H9 (cell line): Measurements from ENCODE around the gene PTPN22. TPM values are rescaled to one million over a fixed set of nuclear protein-coding genes. Genes with fewer than 3 reads are reported as not detected.

Source experiments
- DNase-seq: peaks from one replicate; pipeline ENCODE4 v3.0.0-alpha.2; 2017
- H2AFZ ChIP-seq: one replicate; pipeline ENCODE4 v1.6.1; 2013; ENCODE audit warnings: mild to moderate bottlenecking, low read length, control low read depth, moderate library complexity
- H2AK5ac ChIP-seq: 2 replicates; pipeline ENCODE4 v1.6.1; 2013; ENCODE audit warnings: low read length, control low read depth, mixed read lengths; ENCODE audit not compliant: insufficient read length
- H2BK120ac ChIP-seq: one replicate; pipeline ENCODE4 v1.6.1; 2013; ENCODE audit warnings: low read depth, mild to moderate bottlenecking, low read length, control low read depth, inconsistent platforms; ENCODE audit not compliant: poor library complexity, severe bottlenecking
- H2BK12ac ChIP-seq: 2 replicates; pipeline ENCODE4 v1.6.1; 2013; ENCODE audit warnings: low read length, control low read depth, mixed read lengths, low read depth; ENCODE audit not compliant: insufficient read length
- H2BK15ac ChIP-seq: 2 replicates; pipeline ENCODE4 v1.6.1; 2013; ENCODE audit warnings: low read depth, low read length, control low read depth
- H2BK20ac ChIP-seq: one replicate; pipeline ENCODE4 v1.6.1; 2013; ENCODE audit warnings: low read depth, mild to moderate bottlenecking, low read length, control low read depth, inconsistent platforms; ENCODE audit not compliant: poor library complexity, severe bottlenecking
- H2BK5ac ChIP-seq: 2 replicates; pipeline ENCODE4 v1.6.1; 2013; ENCODE audit warnings: low read length, control low read depth, mixed read lengths; ENCODE audit not compliant: insufficient read length
- H3K14ac ChIP-seq: 2 replicates; pipeline ENCODE4 v1.6.1; 2013; ENCODE audit warnings: low read length, control low read depth; ENCODE audit not compliant: insufficient read depth
- H3K18ac ChIP-seq: 2 replicates; pipeline ENCODE4 v1.6.1; 2013; ENCODE audit warnings: low read depth, mild to moderate bottlenecking, mixed read lengths, low read length, control low read depth; ENCODE audit not compliant: insufficient read length
- H3K23ac ChIP-seq: 2 replicates; pipeline ENCODE4 v1.6.1; 2013; ENCODE audit warnings: low read length, control low read depth, mixed read lengths, low read depth; ENCODE audit not compliant: insufficient read length
- H3K23me2 ChIP-seq: 2 replicates; pipeline ENCODE4 v1.6.1; 2013; ENCODE audit warnings: low read depth, mild to moderate bottlenecking, mixed read lengths, low read length, control low read depth; ENCODE audit not compliant: insufficient read length, poor library complexity, severe bottlenecking
- H3K27ac ChIP-seq: 2 replicates; pipeline ENCODE4 v1.5.1; 2013; ENCODE audit warnings: low read length, control low read depth, mixed read lengths, low read depth; ENCODE audit not compliant: insufficient read length
- H3K27me3 ChIP-seq: 2 replicates; pipeline ENCODE4 v1.6.1; 2013; ENCODE audit warnings: low read length, control low read depth, inconsistent platforms; ENCODE audit not compliant: insufficient read depth
- H3K4ac ChIP-seq: 2 replicates; pipeline ENCODE4 v1.6.1; 2013; ENCODE audit warnings: low read depth, mild to moderate bottlenecking, control low read depth, inconsistent platforms, low read length, moderate library complexity
- H3K4me1 ChIP-seq: 2 replicates; pipeline ENCODE4 v1.6.1; 2013; ENCODE audit warnings: low read length, control low read depth, inconsistent platforms; ENCODE audit not compliant: insufficient read depth
- H3K4me2 ChIP-seq: 2 replicates; pipeline ENCODE4 v1.6.1; 2013; ENCODE audit warnings: low read length, control low read depth, mixed read lengths; ENCODE audit not compliant: insufficient read length, insufficient read depth
- H3K56ac ChIP-seq: 2 replicates; pipeline ENCODE4 v1.6.1; 2013; ENCODE audit warnings: low read depth, mild to moderate bottlenecking, mixed read lengths, low read length, control low read depth; ENCODE audit not compliant: insufficient read length
- H3K79me1 ChIP-seq: 2 replicates; pipeline ENCODE4 v1.6.1; 2013; ENCODE audit warnings: low read depth, mild to moderate bottlenecking, moderate library complexity, low read length, control low read depth, inconsistent platforms; ENCODE audit not compliant: insufficient read depth, poor library complexity, severe bottlenecking
- H3K79me2 ChIP-seq: 2 replicates; pipeline ENCODE4 v1.6.1; 2013; ENCODE audit warnings: low read length, control low read depth, inconsistent platforms; ENCODE audit not compliant: insufficient read depth
- H3K9ac ChIP-seq: 2 replicates; pipeline ENCODE4 v1.6.1; 2013; ENCODE audit warnings: low read length, control low read depth, mixed read lengths; ENCODE audit not compliant: insufficient read length; ENCODE audit errors: extremely low read depth
- H3K9me3 ChIP-seq: one replicate; pipeline ENCODE4 v1.6.1; 2013; ENCODE audit warnings: low read depth, low read length, inconsistent platforms; ENCODE audit not compliant: control insufficient read depth
- H3T11ph ChIP-seq: one replicate; pipeline ENCODE4 v1.6.1; 2013; ENCODE audit warnings: mild to moderate bottlenecking, low read length, control low read depth, inconsistent platforms
- H4K20me1 ChIP-seq: one replicate; pipeline ENCODE4 v1.6.1; 2013; ENCODE audit not compliant: control insufficient read depth, insufficient read length, insufficient read depth
- H4K5ac ChIP-seq: 2 replicates; pipeline ENCODE4 v1.6.1; 2013; ENCODE audit warnings: low read depth, mild to moderate bottlenecking, mixed read lengths, low read length, control low read depth; ENCODE audit not compliant: insufficient read length
- H4K8ac ChIP-seq: replicated peaks from 2 replicates; pipeline ENCODE4 v1.6.1; 2013; ENCODE audit warnings: low read length, control low read depth, mixed read lengths, low read depth; ENCODE audit not compliant: insufficient read length
- H4K91ac ChIP-seq: 2 replicates; pipeline ENCODE4 v1.6.1; 2013; ENCODE audit warnings: low read depth, mild to moderate bottlenecking, moderate library complexity, mixed read lengths, low read length, control low read depth; ENCODE audit not compliant: insufficient read length
- H3K27ac Mint-ChIP-seq, 3 experiments: 2 replicates in 2 of 3; 3 replicates in 1 of 3; pipeline ENCODE4 v1.8.0; 2020 to 2021; ENCODE audit warnings: mixed read lengths in 3 of 3, mild to moderate bottlenecking in 1 of 3, moderate library complexity in 1 of 3
- H3K27me3 Mint-ChIP-seq: 2 replicates; pipeline ENCODE4 v1.8.0; 2021; ENCODE audit warnings: low read depth, mild to moderate bottlenecking, moderate library complexity, mixed read lengths
- H3K36me3 Mint-ChIP-seq, 3 experiments: 2 replicates in 2 of 3; 3 replicates in 1 of 3; pipeline ENCODE4 v1.8.0; 2020 to 2021; ENCODE audit warnings: low read depth in 3 of 3, mixed read lengths in 3 of 3; ENCODE audit not compliant: insufficient read depth in 1 of 3
- H3K4me1 Mint-ChIP-seq, 2 experiments: 2 replicates each; pipeline ENCODE4 v1.8.0; 2020; ENCODE audit warnings: mixed read lengths in 2 of 2
- H3K4me3 Mint-ChIP-seq, 2 experiments: 2 replicates in 1 of 2; 3 replicates in 1 of 2; pipeline ENCODE4 v1.8.0; 2020 to 2021; ENCODE audit warnings: mild to moderate bottlenecking in 2 of 2, mixed read lengths in 2 of 2, moderate library complexity in 1 of 2
- H3K9me3 Mint-ChIP-seq, 2 experiments: 2 replicates in 1 of 2; 3 replicates in 1 of 2; pipeline ENCODE4 v1.8.0; 2020; ENCODE audit warnings: mild to moderate bottlenecking in 2 of 2, mixed read lengths in 2 of 2, moderate library complexity in 1 of 2
- CTCF ChIP-seq: fragments of 200-600 bp; sonication (generic); conservative IDR thresholded peaks from 3 replicates; pipeline ENCODE4 v1.8.0; 2021; ENCODE audit warnings: antibody characterized with exemption, mild to moderate bottlenecking
- WGBS: extraction: QIAGEN DNeasy Blood & Tissue Kit; methylation state at CpG from one replicate; pipeline ENCODE4 v1.1.7; 2013; ENCODE audit warnings: missing lambda C conversion rate, low lambda C conversion rate, mixed read lengths; ENCODE audit not compliant: insufficient read length; ENCODE audit errors: extremely low coverage; 5-methylcytosine and 5-hydroxymethylcytosine counted together
- total RNA-seq: library from RNA; stranded (reverse); gene quantifications from 2 replicates; pipeline ENCODE4 v1.2.1, GENCODE V29; 2021

Gene PTPN22
- total RNA-seq, 1 experiment from 2014 or later: not detected

- H4K8ac ChIP-seq: no peak overlapping the region
- Mint-ChIP-seq H3K4me3 (no peak overlapping the region; a peak in 1 of 5 replicates), H3K4me1 (no peaks in the 10 kb centered on the region), H3K27me3 (no peaks in the 10 kb centered on the region), H3K36me3 (peaks cover 0 to 7% (median 4%) of the 10 kb centered on the region in 3 experiments; a peak in 3 of 7 replicates), H3K9me3 (no peaks in the 10 kb centered on the region), H3K27ac (no peak overlapping the region)
- H3K79me2 ChIP-seq: no peaks in the 10 kb centered on the region
- no peaks in the 10 kb centered on the region for H4K20me1 ChIP-seq
- WGBS: no CpG with 5 or more reads among the region's 11 CpGs
- H2BK20ac ChIP-seq: no peak overlapping the region
- H2BK12ac ChIP-seq: no peak overlapping the region
- H3T11ph ChIP-seq: no peak overlapping the region
- no peak overlapping the region for H2AFZ ChIP-seq
- no peaks in the 10 kb centered on the region for H3K79me1 ChIP-seq
- H3K23me2 ChIP-seq: no peaks in the 10 kb centered on the region
- no peaks in the 10 kb centered on the region for H3K4me1 ChIP-seq
- H3K9me3 ChIP-seq: no peaks in the 10 kb centered on the region
- H3K27me3 ChIP-seq: no peaks in the 10 kb centered on the region
- no peak overlapping the region for H3K4ac ChIP-seq
- DNase-seq: no peak
- no peak overlapping the region for H2BK120ac ChIP-seq
- H3K14ac ChIP-seq: no peak overlapping the region
- no peak for TF ChIP-seq CTCF
- H4K91ac ChIP-seq: no peak overlapping the region
- H3K23ac ChIP-seq: no peak overlapping the region
- no peak overlapping the region for H2AK5ac ChIP-seq
- no peak overlapping the region for H3K56ac ChIP-seq
- no peak overlapping the region for H4K5ac ChIP-seq
- H2BK5ac ChIP-seq: no peak overlapping the region
- H3K27ac ChIP-seq: no peak overlapping the region
- no peak overlapping the region for H2BK15ac ChIP-seq
- H3K18ac ChIP-seq: no peak overlapping the region
- no peak overlapping the region for H3K9ac ChIP-seq
- H3K4me2 ChIP-seq: no peak overlapping the region
Observed at GRCh38 chr1:113891631-113892220, 20.2 kb upstream of the PTPN22 start.
